ENCODE measurements around the gene SLX1A.

DNA sequence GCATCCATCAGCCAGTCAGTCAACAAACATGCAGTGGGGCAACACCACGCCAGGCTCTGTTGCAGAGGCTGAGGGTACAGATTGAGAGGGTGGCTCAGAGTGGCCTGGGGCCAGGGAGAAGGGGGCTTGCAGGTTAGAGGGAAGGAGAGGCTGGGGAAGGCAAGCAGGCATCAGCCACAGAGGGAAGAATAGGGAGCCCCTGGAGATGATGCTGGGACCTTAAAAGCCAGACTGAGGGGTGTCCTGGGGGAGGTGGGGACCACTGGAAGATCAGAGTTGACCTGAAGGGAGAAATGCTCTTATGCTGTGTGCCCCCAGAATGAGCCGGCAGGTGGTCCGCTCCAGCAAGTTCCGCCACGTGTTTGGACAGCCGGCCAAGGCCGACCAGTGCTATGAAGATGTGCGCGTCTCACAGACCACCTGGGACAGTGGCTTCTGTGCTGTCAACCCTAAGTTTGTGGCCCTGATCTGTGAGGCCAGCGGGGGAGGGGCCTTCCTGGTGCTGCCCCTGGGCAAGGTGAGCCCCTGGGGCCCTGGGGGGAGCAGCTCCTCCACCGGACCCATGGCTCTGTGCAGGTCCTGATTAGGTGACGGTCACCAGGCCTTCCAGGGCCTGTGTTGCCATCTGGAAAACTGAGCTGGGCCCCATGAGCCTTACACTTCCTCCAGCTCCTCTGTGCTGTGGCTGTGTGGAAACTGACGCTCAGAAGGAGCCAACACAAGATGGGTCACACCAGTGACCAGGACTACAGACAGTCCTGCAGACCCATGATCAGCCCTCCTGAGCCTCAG, 8.6 kb upstream of the SLX1A start:
- TF ChIP-seq, protein P1, sequence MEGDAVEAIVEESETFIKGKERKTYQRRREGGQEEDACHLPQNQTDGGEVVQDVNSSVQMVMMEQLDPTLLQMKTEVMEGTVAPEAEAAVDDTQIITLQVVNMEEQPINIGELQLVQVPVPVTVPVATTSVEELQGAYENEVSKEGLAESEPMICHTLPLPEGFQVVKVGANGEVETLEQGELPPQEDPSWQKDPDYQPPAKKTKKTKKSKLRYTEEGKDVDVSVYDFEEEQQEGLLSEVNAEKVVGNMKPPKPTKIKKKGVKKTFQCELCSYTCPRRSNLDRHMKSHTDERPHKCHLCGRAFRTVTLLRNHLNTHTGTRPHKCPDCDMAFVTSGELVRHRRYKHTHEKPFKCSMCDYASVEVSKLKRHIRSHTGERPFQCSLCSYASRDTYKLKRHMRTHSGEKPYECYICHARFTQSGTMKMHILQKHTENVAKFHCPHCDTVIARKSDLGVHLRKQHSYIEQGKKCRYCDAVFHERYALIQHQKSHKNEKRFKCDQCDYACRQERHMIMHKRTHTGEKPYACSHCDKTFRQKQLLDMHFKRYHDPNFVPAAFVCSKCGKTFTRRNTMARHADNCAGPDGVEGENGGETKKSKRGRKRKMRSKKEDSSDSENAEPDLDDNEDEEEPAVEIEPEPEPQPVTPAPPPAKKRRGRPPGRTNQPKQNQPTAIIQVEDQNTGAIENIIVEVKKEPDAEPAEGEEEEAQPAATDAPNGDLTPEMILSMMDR (IDR thresholded peaks at IDR 0.05 in 8 of 11, conservative IDR thresholded peaks at IDR 0.05 in 3 of 11), result no peak
- no peak for TF ChIP-seq POLR2AphosphoS5 (IDR thresholded peaks at IDR 0.05)
- no peak for TF ChIP-seq POLR2A (IDR thresholded peaks at IDR 0.05)

Measured in spleen (tissue), 7 donors.